VCaP (cell line): ENCODE measurements around the gene LCORL.

ENCODE experiments used
- H3K27ac ChIP-seq: fragments of 450-650 bp; 2 replicates; pipeline ENCODE4 v1.5.1; 2017
- TF ChIP-seq, protein P1 (sequence below): fragments of 450-650 bp; conservative IDR thresholded peaks from 2 replicates; pipeline ENCODE4 v1.5.1; 2017; ENCODE audit warnings: mild to moderate bottlenecking, moderate library complexity

LCORL gene

DNA sequence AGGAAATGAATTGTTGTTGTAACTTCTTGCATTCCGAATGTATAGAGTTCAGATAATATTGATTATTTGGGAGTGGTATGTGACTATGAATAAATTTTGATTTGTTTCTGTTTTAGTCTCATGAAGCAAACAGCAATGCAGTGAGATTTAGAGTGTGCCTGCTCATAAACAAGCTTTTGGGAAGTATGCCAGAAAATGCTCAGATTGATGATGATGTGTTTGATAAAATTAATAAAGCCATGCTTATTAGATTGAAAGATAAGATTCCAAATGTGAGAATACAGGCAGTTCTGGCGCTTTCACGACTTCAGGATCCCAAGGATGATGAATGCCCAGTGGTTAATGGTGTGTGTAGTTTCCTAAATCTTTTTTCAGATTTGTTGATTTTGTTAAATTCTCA lies 208.8 kb downstream of the LCORL start:
- H3K27ac ChIP-seq, result peak overlapping the region; percentile 90
- TF ChIP-seq, protein P1, sequence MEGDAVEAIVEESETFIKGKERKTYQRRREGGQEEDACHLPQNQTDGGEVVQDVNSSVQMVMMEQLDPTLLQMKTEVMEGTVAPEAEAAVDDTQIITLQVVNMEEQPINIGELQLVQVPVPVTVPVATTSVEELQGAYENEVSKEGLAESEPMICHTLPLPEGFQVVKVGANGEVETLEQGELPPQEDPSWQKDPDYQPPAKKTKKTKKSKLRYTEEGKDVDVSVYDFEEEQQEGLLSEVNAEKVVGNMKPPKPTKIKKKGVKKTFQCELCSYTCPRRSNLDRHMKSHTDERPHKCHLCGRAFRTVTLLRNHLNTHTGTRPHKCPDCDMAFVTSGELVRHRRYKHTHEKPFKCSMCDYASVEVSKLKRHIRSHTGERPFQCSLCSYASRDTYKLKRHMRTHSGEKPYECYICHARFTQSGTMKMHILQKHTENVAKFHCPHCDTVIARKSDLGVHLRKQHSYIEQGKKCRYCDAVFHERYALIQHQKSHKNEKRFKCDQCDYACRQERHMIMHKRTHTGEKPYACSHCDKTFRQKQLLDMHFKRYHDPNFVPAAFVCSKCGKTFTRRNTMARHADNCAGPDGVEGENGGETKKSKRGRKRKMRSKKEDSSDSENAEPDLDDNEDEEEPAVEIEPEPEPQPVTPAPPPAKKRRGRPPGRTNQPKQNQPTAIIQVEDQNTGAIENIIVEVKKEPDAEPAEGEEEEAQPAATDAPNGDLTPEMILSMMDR, result no peak

DNA sequence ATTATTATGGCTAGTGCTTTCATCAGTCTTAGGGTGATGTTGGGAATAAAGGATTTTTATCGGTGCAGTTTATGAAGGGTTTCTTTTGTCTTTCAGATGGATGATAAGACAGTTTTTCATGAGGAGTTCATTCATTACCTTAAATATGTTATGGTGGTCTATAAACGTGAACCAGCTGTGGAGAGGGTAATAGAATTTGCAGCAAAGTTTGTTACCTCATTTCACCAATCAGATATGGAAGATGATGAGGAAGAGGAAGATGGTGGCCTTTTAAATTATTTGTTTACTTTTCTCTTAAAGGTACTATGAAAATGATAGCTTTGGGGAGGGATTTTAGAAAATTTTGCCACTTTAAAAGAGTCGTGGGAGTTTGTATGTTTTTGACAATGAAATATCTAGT lies 209.4 kb downstream of the LCORL start:
- TF ChIP-seq, protein P1, result no peak
- H3K27ac ChIP-seq, result peak overlapping the region; percentile 90

DNA sequence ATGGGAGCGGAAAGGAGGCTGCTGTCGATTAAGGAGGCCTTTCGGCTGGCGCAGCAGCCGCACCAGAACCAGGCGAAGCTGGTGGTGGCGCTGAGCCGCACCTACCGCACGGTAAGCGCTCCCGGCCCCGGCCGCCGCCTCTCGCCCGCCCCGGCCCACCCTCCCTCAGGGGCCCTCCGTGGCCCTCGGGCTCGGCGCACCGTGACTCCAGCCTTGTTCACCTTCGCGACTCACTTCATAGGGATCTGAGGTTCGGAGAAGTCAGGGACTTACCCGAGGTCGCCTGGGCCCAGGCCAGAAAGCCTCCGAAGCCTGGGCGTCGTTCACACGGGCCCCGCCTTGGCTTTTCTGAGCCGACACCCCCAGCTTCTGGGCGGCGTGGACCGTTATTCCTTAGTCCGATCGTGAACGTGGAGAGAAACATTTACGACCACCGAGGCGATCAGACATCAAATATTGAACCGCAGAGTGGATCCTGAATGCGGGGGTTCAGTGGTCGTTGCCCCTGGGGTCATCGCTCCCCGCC lies 210.4 kb downstream of the LCORL start:
- TF ChIP-seq, protein P1, result no peak
- peak overlapping the region; percentile 90 for H3K27ac ChIP-seq

DNA sequence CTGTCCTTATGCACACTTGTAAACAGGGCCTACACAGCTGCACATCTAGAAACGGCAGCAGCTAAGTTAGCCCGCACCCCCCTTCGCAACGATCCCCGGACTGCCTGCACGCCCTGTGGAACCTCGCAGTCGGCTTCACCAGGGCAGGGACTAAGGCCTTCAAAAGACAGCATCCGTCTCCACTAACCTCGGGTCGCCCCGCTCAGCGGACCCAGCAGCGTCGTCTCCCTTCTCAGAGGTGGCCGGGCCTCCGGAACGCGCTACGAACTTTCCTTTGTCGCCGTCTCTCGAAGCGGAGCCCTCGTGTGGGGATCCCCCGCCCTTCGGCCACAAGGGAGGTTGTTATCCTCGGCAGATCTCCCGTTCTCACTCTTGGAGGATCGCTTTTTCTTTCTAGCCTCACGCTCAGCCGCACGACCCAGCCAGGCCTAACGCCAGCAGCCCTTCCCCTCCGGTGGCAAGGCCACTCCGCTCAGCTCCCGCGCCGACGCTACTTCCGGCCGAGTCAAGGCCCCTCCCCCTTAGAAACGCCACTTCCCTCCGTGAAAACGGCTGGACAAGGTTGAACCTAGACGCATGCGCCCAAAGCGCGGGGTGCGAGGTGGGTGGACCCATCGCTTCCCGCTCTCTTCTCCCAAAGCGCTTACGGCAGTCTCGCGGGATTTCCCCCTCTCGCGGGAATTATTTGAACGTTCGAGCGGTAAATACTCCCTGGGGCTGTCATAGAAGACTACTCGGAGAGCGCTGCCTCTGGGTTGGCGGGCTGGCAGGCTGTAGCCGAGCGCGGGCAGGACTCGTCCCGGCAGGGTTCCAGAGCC lies 211.1 kb downstream of the LCORL start, which contains the start of the genes DCAF16 and NCAPG:
TSS of gene DCAF16 (minus strand) at position 498 of the 818 bp plus-strand sequence. CDS start 6,616 bp downstream, outside the sequence.
TSS of gene NCAPG (plus strand) at position 720 of the 818 bp plus-strand sequence. CDS start 99 bp downstream, outside the sequence.
- H3K27ac ChIP-seq, result peak within 1 kb of the TSS; percentile 90
- TF ChIP-seq, protein P1, result no peak

DNA sequence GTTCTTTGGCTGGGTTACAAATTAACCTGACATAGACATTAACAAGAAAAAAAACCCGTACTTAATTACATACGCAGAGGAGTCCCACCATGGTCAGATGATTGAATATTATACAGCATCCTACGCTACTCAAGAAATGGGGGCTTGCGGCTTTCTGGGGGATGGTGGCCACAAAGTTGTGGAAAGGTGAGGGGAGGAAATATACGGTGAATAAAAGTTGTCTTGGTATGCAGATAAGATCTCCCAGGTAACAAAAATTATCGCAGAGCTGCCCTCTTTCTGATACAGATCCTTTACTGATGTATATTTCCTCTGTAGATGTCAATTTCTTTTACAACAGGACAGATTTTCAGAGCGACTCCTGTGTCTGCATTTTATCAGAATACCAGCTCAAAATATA lies 211.9 kb downstream of the LCORL start:
- TF ChIP-seq, protein P1, result no peak
- peak overlapping the region; percentile 90 for H3K27ac ChIP-seq

DNA sequence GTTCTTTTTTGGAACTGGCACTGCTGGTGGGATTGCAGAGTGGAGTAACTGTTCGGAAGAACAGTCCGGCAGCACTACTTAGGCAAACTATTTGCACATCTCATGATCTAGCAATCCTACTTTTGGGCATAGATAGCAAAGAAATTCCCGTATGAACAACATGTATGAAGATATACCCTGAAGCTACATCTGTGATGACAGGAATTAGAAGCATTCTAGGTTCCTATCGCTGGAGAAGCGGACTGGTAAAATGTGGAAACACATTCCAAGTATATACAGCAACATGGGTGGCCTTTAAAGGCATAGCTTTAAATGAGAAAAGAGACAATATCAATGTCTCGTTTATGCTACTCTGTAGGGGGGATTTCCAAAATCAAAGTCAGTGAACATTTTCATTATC lies 214.1 kb downstream of the LCORL start:
- TF ChIP-seq, protein P1, result no peak
- peak overlapping the region; percentile 90; the same call in 1 of the 2 replicates for H3K27ac ChIP-seq

DNA sequence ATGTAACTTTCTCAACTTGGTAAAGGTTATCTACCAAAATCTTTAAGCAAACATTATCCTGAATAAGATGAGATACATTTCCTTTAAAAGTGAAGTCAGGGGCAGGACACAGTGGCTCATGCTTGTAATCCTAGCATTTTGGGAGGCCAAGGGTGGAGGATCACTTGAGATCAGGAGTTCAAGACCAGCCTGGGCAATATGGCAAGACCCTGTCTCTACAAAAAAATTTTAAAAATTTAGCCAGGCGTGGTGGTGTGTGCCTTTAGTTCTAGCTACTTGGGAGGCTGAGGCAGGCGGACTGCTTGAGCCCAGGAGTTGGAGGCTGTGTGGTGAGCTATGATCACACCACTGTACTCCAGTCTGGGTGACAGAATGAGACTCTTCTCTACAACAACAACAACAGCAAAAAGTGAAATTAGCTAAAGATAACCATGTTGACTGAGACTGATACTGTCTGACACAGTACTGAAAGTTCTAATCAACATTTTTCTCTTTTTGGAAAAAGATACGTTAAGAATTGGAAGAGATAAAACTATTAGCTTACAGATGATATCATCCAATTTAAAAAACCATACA lies 215.9 kb downstream of the LCORL start:
- TF ChIP-seq, protein P1, result no peak
- H3K27ac ChIP-seq, result no peak overlapping the region
